Measurements from ENCODE around the gene IDUA. TPM values are rescaled to one million over a fixed set of nuclear protein-coding genes. Genes with fewer than 3 reads are reported as not detected.

IDUA gene
- total and polyA plus RNA-seq, 10 of the 15 experiments (the other 5 are each of a cell fraction or from before 2014, with no cell fraction given) = 0.05 to 7.6 (median 1.4) TPM; not detected in 1

DNA sequence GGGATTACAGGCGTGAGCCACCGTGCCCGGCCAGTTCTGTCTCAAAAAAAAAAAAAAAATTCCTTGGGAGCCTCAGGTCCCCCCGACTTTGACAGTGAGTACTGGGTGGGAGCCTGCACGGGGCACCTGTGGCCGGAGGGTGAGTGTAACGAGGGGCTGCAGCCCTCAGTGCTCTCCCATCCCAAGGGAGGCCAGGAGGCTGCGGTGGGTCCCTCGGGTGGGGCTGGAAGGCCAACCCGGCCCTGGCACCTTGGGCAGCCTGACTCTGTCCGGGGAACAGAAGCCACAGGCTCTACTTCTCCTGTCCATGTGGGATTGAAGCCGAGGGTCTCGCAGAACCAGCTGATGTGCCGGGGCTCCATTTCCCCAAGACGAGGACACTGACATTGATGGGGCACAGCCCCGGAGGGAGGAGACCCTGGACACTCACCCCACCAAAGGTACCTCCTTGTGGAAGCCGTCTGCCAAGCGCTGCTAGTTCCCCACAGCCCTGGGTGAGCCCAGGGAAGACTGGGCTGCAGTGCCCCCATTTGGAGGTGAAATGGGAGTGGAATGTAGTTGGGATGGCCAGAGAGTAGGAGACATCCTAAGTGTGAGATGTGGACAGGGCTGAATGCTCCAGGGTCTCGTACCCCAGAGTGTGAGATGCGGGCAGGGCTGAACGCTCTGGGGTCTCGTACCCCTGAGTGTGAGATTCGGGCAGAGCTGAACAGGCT is 8.6 kb downstream of the IDUA start:
- RAD21 ChIA-PET (ENCODE audit: unreplicated experiment) = no interaction called here
- 73% methylated on average over 20 of the region's 23 CpGs for WGBS (ENCODE audit: insufficient coverage, insufficient replicate concordance, low lambda C conversion rate, missing lambda C conversion rate)
- no peaks in the 10 kb centered on the region for H3K79me2 ChIP-seq (ENCODE audit: control insufficient read depth, insufficient read depth, low read length)
- H3K4me3 ChIP-seq = no peak overlapping the region
- no peak for TF ChIP-seq POU2F2 (IDR thresholded peaks at IDR 0.05; ENCODE audit: borderline replicate concordance, low read depth, low read length)
- no peak for TF ChIP-seq NFYA (IDR thresholded peaks at IDR 0.05; ENCODE audit: borderline replicate concordance, low read depth, low read length)
- TF ChIP-seq RBBP5 (conservative IDR thresholded peaks at IDR 0.05) = no peak
- no peak for TF ChIP-seq NBN (IDR thresholded peaks at IDR 0.05)
- no peak for TF ChIP-seq ZNF384 (IDR thresholded peaks at IDR 0.05; ENCODE audit: borderline replicate concordance, low read depth, low read length)
- TF ChIP-seq IKZF2 (IDR thresholded peaks at IDR 0.05) = no peak
- no peak for TF ChIP-seq JUND (IDR thresholded peaks at IDR 0.05; ENCODE audit: low read depth, low read length)
- TF ChIP-seq, protein P1, sequence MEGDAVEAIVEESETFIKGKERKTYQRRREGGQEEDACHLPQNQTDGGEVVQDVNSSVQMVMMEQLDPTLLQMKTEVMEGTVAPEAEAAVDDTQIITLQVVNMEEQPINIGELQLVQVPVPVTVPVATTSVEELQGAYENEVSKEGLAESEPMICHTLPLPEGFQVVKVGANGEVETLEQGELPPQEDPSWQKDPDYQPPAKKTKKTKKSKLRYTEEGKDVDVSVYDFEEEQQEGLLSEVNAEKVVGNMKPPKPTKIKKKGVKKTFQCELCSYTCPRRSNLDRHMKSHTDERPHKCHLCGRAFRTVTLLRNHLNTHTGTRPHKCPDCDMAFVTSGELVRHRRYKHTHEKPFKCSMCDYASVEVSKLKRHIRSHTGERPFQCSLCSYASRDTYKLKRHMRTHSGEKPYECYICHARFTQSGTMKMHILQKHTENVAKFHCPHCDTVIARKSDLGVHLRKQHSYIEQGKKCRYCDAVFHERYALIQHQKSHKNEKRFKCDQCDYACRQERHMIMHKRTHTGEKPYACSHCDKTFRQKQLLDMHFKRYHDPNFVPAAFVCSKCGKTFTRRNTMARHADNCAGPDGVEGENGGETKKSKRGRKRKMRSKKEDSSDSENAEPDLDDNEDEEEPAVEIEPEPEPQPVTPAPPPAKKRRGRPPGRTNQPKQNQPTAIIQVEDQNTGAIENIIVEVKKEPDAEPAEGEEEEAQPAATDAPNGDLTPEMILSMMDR (IDR thresholded peaks at IDR 0.05 in 2 of 3, conservative IDR thresholded peaks at IDR 0.05 in 1 of 3; ENCODE audit: control insufficient read depth in 2 of 3, extremely low read depth in 1 of 3, insufficient read depth in 1 of 3, low read depth in 3 of 3, low read length in 3 of 3) = peak in 1 of 3 experiments; percentile 17; a peak in 1 of 6 replicates
- no peak for TF ChIP-seq PBX3 (IDR thresholded peaks at IDR 0.05; ENCODE audit: insufficient replicate concordance, low read depth, low read length)
- TF ChIP-seq, protein P2, sequence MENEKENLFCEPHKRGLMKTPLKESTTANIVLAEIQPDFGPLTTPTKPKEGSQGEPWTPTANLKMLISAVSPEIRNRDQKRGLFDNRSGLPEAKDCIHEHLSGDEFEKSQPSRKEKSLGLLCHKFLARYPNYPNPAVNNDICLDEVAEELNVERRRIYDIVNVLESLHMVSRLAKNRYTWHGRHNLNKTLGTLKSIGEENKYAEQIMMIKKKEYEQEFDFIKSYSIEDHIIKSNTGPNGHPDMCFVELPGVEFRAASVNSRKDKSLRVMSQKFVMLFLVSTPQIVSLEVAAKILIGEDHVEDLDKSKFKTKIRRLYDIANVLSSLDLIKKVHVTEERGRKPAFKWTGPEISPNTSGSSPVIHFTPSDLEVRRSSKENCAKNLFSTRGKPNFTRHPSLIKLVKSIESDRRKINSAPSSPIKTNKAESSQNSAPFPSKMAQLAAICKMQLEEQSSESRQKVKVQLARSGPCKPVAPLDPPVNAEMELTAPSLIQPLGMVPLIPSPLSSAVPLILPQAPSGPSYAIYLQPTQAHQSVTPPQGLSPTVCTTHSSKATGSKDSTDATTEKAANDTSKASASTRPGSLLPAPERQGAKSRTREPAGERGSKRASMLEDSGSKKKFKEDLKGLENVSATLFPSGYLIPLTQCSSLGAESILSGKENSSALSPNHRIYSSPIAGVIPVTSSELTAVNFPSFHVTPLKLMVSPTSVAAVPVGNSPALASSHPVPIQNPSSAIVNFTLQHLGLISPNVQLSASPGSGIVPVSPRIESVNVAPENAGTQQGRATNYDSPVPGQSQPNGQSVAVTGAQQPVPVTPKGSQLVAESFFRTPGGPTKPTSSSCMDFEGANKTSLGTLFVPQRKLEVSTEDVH (IDR thresholded peaks at IDR 0.05; ENCODE audit: low read depth, partially characterized antibody) = no peak
- peak; percentile 33 for TF ChIP-seq RAD21 (IDR thresholded peaks at IDR 0.05; ENCODE audit: insufficient read depth, low read depth, low read length)
- TF ChIP-seq PAX8 (IDR thresholded peaks at IDR 0.05) = no peak
- no peak for TF ChIP-seq RCOR1 (conservative IDR thresholded peaks at IDR 0.05; ENCODE audit: low read depth, low read length)
- no peak for TF ChIP-seq IKZF1 (conservative IDR thresholded peaks at IDR 0.05)
- no peak for TF ChIP-seq POLR2AphosphoS5 (IDR thresholded peaks at IDR 0.05; ENCODE audit: low read length)
- no peak for TF ChIP-seq POLR2A (IDR thresholded peaks at IDR 0.05; ENCODE audit: low read depth, low read length)
- H3K4me1 ChIP-seq (ENCODE audit: control insufficient read depth, insufficient read depth, low read length) = no peaks in the 10 kb centered on the region
- no peaks in the 10 kb centered on the region for H3K9me3 ChIP-seq (replicated peaks; ENCODE audit: control insufficient read depth, insufficient read depth, low read length)
- SMC1A ChIA-PET (ENCODE audit: uncharacterized antibody, unreplicated experiment) = no interaction called here
- no peak overlapping the region for H3K9ac ChIP-seq (ENCODE audit: control insufficient read depth, insufficient read depth, low read length)
- no peak overlapping the region for H2AFZ ChIP-seq (ENCODE audit: control insufficient read depth, low read depth, low read length)
- POLR2A ChIA-PET = no interaction called here
- DNase-seq (ENCODE audit: low read depth, low spot score) = no peak
- no peak for ATAC-seq
- H3K36me3 ChIP-seq (ENCODE audit: control insufficient read depth in 2 of 2, insufficient read depth in 2 of 2, low read length in 1 of 2) = no peaks in the 10 kb centered on the region
- in situ Hi-C loops (cut with MboI) (no loop called here), intact Hi-C loops (cut with micrococcal nuclease; ENCODE audit: unreplicated experiment) (no loop called here)
- H3K27ac ChIP-seq (ENCODE audit: control insufficient read depth, insufficient read depth) = no peak overlapping the region
- BruUV-seq (replicated peaks) = no TSS peak
- CTCF ChIA-PET = no interaction called here
- no peaks in the 10 kb centered on the region for H4K20me1 ChIP-seq (ENCODE audit: control insufficient read depth, insufficient read depth)
- H3K4me2 ChIP-seq (ENCODE audit: control insufficient read depth, insufficient read depth) = no peak overlapping the region
- no peak for FAIRE-seq
- peaks cover 2 to 3% of the 10 kb centered on the region in 2 experiments for H3K27me3 ChIP-seq (replicated peaks in 1 of 2; ENCODE audit: control insufficient read depth in 2 of 2, insufficient read depth in 2 of 2, low read length in 1 of 2)

All from GM12878 (cell line).